K562 (cell line): ENCODE measurements around the gene MAZ. TPM values are rescaled to one million over a fixed set of nuclear protein-coding genes. Genes with fewer than 3 reads are reported as not detected.
A peak's percentile ranks its signal among the peaks of the same experiment; 100 is the strongest.

Experiments
- ATF3 ChIP-seq, 2 experiments: fragments of 450-650 bp in 1 of 2; sonication (generic) in 1 of 2; formaldehyde crosslinking in 1 of 2; IDR thresholded peaks in 1 of 2; conservative IDR thresholded peaks in 1 of 2; 2 replicates each; pipeline versions ENCODE4 v1.6.1 to v1.8.1; 2016 to 2023; ENCODE audit warnings: mild to moderate bottlenecking in 2 of 2, moderate library complexity in 2 of 2, inconsistent platforms in 1 of 2, missing genetic modification reagents in 1 of 2
- BCL6 ChIP-seq: fragments of 250-450 bp; sonication (Bioruptor Pico); IDR thresholded peaks from 2 replicates; pipeline ENCODE4 v1.4.0; 2020
- MTA1 ChIP-seq: fragments of 450-650 bp; IDR thresholded peaks from 2 replicates; pipeline ENCODE4 v1.6.1; 2017; ENCODE audit warnings: borderline replicate concordance
- MXI1 ChIP-seq: IDR thresholded peaks from 2 replicates; pipeline ENCODE4 v1.6.1; 2011; ENCODE audit warnings: low read depth, mild to moderate bottlenecking, improper control_type of control experiment, low read length
- PCBP1 ChIP-seq: fragments of 200-400 bp; formaldehyde crosslinking; IDR thresholded peaks from 2 replicates; pipeline ENCODE4 v1.6.1; 2018; ENCODE audit warnings: mild to moderate bottlenecking, low read depth, low read length; ENCODE audit not compliant: poor library complexity, severe bottlenecking
- PCBP2 ChIP-seq: fragments of 200-400 bp; formaldehyde crosslinking; IDR thresholded peaks from 2 replicates; pipeline ENCODE4 v1.6.1; 2018; ENCODE audit warnings: low read length, low read depth, mild to moderate bottlenecking, moderate library complexity; ENCODE audit not compliant: poor library complexity, severe bottlenecking
- POLR2A ChIP-seq: fragments of 450-650 bp; conservative IDR thresholded peaks from 2 replicates; pipeline ENCODE4 v1.6.1; 2016
- SRSF3 ChIP-seq: fragments of 200-400 bp; formaldehyde crosslinking; IDR thresholded peaks from 2 replicates; pipeline ENCODE4 v1.6.1; 2016; ENCODE audit warnings: mild to moderate bottlenecking, low read length, moderate library complexity; ENCODE audit not compliant: insufficient read depth
- TRIM28 ChIP-seq: fragments of 450-650 bp; IDR thresholded peaks from 2 replicates; pipeline ENCODE4 v1.6.1; 2017
- XRCC4 ChIP-seq: IDR thresholded peaks from one replicate; pipeline ENCODE4 v1.6.1; 2011; ENCODE audit not compliant: insufficient read depth, insufficient read length; ENCODE audit errors: extremely low read depth
- ZNF561 ChIP-seq: fragments of 450-650 bp; formaldehyde crosslinking; conservative IDR thresholded peaks from 2 replicates; pipeline ENCODE4 v1.4.0; 2020; ENCODE audit warnings: mild to moderate bottlenecking, moderate library complexity
- polyA plus RNA-seq, 8 experiments: library from polyadenylated mRNA; depleted of rRNA in 4 of 8; stranded (reverse) in 5 of 8; unstranded in 3 of 8; fragments of >200 nt; fragmentation: Nextera tagmentation in 2 of 8; fragmentation: Illumina TruSeq in 1 of 8; extraction: Ambion mirVana in 2 of 8; extraction: Trizol in 1 of 8; gene quantifications; 2 replicates each; pipeline versions ENCODE4 v1.2.1 to v1.2.3, GENCODE V29; 2011 to 2014; ENCODE audit warnings: inconsistent platforms in 1 of 8, missing spikeins in 1 of 8
- total RNA-seq, 7 experiments: library from RNA; depleted of rRNA in 6 of 7; stranded (reverse); fragments of >200 nt in 6 of 7; fragmentation: Illumina TruSeq in 2 of 7; extraction: Trizol in 2 of 7; gene quantifications; 2 replicates each; pipeline versions ENCODE4 v1.2.1 to v1.2.3, GENCODE V29; 2011 to 2021; ENCODE audit warnings: low replicate concordance in 1 of 7
- TF ChIP-seq, protein P1 (sequence below): fragments of 450-650 bp; IDR thresholded peaks from 2 replicates; pipeline ENCODE4 v1.6.1; 2016; ENCODE audit warnings: mild to moderate bottlenecking, moderate library complexity
- TF ChIP-seq, protein P2 (sequence below): fragments of 250-450 bp; sonication (Bioruptor Pico); IDR thresholded peaks from 2 replicates; pipeline ENCODE4 v1.4.0; 2020; ENCODE audit warnings: mild to moderate bottlenecking, moderate library complexity

Gene MAZ
- total and polyA plus RNA-seq, 9 of the 15 experiments (the other 6 are each of a cell fraction or from before 2014, with no cell fraction given): 45.4 to 532 (median 250) TPM

GRCh38 chr16:29805232-29806098 lies 864 bp upstream of the MAZ start (continued):
- TF ChIP-seq PCBP1 (peak; percentile 80), BCL6 (CRISPR knock-in tag) (no peak), SRSF3 (no peak), MTA1 (no peak), MXI1 (peak; percentile 64), PCBP2 (peak; percentile 84), ZNF561 (CRISPR knock-in tag) (no peak), ATF3 (IDR thresholded peaks at IDR 0.05) (peak; percentile 36; the same call in 1 of the 2 replicates), ATF3 (CRISPR knock-in tag; conservative IDR thresholded peaks at IDR 0.05) (0 out of 2 replicates have a peak, but pooled peaks have one; percentile 25), XRCC4 (no peak), TRIM28 (no peak), POLR2A (peak; percentile 88)
- TF ChIP-seq, protein P1, sequence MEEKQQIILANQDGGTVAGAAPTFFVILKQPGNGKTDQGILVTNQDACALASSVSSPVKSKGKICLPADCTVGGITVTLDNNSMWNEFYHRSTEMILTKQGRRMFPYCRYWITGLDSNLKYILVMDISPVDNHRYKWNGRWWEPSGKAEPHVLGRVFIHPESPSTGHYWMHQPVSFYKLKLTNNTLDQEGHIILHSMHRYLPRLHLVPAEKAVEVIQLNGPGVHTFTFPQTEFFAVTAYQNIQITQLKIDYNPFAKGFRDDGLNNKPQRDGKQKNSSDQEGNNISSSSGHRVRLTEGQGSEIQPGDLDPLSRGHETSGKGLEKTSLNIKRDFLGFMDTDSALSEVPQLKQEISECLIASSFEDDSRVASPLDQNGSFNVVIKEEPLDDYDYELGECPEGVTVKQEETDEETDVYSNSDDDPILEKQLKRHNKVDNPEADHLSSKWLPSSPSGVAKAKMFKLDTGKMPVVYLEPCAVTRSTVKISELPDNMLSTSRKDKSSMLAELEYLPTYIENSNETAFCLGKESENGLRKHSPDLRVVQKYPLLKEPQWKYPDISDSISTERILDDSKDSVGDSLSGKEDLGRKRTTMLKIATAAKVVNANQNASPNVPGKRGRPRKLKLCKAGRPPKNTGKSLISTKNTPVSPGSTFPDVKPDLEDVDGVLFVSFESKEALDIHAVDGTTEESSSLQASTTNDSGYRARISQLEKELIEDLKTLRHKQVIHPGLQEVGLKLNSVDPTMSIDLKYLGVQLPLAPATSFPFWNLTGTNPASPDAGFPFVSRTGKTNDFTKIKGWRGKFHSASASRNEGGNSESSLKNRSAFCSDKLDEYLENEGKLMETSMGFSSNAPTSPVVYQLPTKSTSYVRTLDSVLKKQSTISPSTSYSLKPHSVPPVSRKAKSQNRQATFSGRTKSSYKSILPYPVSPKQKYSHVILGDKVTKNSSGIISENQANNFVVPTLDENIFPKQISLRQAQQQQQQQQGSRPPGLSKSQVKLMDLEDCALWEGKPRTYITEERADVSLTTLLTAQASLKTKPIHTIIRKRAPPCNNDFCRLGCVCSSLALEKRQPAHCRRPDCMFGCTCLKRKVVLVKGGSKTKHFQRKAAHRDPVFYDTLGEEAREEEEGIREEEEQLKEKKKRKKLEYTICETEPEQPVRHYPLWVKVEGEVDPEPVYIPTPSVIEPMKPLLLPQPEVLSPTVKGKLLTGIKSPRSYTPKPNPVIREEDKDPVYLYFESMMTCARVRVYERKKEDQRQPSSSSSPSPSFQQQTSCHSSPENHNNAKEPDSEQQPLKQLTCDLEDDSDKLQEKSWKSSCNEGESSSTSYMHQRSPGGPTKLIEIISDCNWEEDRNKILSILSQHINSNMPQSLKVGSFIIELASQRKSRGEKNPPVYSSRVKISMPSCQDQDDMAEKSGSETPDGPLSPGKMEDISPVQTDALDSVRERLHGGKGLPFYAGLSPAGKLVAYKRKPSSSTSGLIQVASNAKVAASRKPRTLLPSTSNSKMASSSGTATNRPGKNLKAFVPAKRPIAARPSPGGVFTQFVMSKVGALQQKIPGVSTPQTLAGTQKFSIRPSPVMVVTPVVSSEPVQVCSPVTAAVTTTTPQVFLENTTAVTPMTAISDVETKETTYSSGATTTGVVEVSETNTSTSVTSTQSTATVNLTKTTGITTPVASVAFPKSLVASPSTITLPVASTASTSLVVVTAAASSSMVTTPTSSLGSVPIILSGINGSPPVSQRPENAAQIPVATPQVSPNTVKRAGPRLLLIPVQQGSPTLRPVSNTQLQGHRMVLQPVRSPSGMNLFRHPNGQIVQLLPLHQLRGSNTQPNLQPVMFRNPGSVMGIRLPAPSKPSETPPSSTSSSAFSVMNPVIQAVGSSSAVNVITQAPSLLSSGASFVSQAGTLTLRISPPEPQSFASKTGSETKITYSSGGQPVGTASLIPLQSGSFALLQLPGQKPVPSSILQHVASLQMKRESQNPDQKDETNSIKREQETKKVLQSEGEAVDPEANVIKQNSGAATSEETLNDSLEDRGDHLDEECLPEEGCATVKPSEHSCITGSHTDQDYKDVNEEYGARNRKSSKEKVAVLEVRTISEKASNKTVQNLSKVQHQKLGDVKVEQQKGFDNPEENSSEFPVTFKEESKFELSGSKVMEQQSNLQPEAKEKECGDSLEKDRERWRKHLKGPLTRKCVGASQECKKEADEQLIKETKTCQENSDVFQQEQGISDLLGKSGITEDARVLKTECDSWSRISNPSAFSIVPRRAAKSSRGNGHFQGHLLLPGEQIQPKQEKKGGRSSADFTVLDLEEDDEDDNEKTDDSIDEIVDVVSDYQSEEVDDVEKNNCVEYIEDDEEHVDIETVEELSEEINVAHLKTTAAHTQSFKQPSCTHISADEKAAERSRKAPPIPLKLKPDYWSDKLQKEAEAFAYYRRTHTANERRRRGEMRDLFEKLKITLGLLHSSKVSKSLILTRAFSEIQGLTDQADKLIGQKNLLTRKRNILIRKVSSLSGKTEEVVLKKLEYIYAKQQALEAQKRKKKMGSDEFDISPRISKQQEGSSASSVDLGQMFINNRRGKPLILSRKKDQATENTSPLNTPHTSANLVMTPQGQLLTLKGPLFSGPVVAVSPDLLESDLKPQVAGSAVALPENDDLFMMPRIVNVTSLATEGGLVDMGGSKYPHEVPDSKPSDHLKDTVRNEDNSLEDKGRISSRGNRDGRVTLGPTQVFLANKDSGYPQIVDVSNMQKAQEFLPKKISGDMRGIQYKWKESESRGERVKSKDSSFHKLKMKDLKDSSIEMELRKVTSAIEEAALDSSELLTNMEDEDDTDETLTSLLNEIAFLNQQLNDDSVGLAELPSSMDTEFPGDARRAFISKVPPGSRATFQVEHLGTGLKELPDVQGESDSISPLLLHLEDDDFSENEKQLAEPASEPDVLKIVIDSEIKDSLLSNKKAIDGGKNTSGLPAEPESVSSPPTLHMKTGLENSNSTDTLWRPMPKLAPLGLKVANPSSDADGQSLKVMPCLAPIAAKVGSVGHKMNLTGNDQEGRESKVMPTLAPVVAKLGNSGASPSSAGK: peak; percentile 96
- TF ChIP-seq, protein P2, sequence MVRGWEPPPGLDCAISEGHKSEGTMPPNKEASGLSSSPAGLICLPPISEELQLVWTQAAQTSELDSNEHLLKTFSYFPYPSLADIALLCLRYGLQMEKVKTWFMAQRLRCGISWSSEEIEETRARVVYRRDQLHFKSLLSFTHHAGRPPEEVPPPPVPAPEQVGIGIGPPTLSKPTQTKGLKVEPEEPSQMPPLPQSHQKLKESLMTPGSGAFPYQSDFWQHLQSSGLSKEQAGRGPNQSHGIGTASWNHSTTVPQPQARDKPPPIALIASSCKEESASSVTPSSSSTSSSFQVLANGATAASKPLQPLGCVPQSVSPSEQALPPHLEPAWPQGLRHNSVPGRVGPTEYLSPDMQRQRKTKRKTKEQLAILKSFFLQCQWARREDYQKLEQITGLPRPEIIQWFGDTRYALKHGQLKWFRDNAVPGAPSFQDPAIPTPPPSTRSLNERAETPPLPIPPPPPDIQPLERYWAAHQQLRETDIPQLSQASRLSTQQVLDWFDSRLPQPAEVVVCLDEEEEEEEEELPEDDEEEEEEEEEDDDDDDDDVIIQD (CRISPR knock-in tag): no peak
